ENCODE measurements around the gene MTHFD1L.
A peak's percentile ranks its signal among the peaks of the same experiment; 100 is the strongest.

GRCh38 chr6:151044465-151045441 lies 179.3 kb downstream of the MTHFD1L start:
- TF ChIP-seq SIN3A (IDR thresholded peaks at IDR 0.05; ENCODE audit: borderline replicate concordance, insufficient read depth, low read length), result peak; percentile 42; the same call in 1 of the 2 replicates
- no peak for TF ChIP-seq TAF1 (IDR thresholded peaks at IDR 0.05; ENCODE audit: borderline replicate concordance, insufficient read depth, low read length)
- peak in 1 of 2 experiments; percentile 29; a peak in 1 of 4 replicates for TF ChIP-seq REST (IDR thresholded peaks at IDR 0.05; ENCODE audit: insufficient read depth in 1 of 2, low read depth in 2 of 2, low read length in 2 of 2)
